HG02938 (cell line): ENCODE data around the gene PNMT.

Experiments used
- ATAC-seq: cut with Tn5 transposase; IDR thresholded peaks from one replicate; pipeline ENCODE4 v1.9.1; 2021; ENCODE audit warnings: mild to moderate bottlenecking, moderate library complexity; ENCODE audit not compliant: unreplicated experiment

The PNMT gene

GRCh38 chr17:39666601-39667261, 1.5 kb upstream of the PNMT start:
- ATAC-seq, result no peak

- ATAC-seq, result no peak
Measured at GRCh38 chr17:39667262-39667944, 850 bp upstream of the PNMT start.

DNA sequence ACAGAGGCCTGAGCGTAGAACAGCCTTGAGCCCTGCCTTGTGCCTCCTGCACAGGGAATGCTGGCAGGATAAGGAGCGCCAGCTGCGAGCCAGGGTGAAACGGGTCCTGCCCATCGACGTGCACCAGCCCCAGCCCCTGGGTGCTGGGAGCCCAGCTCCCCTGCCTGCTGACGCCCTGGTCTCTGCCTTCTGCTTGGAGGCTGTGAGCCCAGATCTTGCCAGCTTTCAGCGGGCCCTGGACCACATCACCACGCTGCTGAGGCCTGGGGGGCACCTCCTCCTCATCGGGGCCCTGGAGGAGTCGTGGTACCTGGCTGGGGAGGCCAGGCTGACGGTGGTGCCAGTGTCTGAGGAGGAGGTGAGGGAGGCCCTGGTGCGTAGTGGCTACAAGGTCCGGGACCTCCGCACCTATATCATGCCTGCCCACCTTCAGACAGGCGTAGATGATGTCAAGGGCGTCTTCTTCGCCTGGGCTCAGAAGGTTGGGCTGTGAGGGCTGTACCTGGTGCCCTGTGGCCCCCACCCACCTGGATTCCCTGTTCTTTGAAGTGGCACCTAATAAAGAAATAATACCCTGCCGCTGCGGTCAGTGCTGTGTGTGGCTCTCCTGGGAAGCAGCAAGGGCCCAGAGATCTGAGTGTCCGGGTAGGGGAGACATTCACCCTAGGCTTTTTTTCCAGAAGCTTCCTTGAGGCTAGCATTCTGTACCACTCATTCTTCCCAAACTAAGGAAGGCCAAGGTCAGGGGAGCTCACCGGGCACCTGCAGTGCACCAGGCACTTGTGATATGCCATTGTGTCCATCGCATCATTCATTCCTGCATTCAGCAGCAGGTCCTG, 1.9 kb downstream of the PNMT start:
- ATAC-seq, result no peak

DNA sequence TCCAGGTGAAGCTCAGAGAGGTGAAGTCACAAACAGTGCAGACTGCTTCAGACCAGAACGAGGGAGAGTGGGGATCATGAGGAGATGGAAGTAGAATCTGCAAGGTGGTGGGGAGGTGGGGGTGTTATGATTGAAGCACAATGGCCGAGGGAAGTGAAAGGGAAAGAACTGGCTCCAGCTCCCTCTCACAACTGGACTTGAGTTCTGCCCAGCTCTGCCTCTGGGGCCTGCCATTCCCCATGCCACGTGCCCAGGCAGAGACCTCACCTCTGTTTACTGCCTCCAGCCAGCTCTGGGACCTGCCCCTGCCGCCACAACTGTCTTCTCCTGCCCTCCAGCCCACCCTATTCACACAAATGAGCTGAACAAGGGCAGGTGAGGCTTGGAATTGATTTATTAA, 2.5 kb downstream of the PNMT start:
- no peak for ATAC-seq

DNA sequence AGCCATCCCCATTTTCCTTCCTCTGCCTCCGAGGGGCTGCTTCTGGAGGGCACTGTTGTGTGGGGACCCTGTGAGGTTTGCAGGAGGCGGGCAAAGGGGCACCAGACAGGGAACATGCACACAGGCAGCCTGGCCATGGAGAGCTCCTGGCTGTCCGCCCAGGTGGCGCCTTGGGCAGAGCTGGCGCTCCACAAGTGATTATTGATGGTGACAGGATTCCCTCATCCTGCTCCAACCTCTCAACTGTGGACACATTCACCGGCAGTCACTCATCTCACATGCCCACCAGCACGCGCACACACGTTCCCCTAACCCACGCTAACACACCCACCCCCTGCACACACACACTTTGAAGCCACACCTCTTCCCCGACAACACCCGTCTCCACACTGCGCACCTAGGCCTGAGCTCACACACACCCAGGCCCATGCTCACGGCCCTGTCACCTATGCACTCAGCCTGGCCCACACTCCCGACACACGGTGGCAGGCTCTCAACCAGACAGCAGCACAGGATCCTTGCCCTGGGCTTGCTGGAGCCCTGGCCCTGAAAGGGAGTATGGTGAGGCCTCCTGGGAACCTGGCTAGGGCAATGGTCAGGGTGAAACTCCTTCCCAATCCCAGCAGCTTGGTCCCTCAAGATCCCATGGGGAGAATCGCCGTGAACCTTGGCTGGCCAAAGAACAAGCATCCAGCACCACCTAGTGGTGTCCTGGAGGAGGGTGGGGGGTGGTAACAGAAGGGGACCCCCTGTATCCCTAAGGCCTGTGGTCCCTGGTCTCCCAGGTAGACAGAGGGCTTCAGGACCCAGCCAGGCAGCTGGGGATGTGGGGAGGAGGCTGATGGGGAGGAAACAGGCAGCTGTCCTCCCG, 3.6 kb downstream of the PNMT start:
- ATAC-seq, result no peak

- ATAC-seq, result no peak
Measured at GRCh38 chr17:39672522-39673334, 4.5 kb downstream of the PNMT start.

DNA sequence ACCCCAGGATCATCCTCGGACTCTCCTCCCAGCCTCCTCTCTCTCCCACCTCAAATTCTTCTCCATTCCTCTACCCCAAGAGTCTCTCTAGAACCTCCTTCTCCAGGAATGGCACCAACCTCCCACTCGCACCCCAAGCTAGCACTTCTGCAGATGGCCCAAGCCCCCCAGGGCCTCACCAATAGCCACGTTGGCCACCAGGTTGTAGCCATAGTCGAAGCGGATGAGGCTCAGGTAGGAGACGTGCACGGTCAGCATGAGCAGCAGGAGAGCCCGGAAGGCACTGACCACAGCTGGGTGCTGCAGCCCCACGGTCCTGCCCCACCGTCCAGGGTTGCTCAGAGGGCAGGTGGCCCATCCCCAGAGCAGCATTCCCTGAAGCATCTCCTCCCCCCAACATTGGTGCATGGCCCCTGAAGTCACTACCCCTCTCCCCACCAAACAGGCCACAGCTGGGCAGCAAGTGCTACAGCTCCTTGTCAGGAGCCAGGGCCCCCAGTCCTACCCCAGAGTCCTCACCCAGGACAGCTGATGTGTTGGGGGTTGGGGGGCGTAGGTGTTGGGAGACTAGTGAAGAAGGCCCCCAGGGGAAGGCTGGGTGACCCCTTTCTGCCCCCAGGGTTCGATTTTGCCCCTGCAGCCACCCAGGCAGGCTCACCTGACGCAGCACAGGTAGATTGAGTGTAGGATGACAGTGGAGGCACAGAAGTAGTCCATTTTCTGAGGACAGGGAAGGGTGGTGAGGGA, 5.3 kb downstream of the PNMT start:
- ATAC-seq, result no peak

GRCh38 chr17:39674179-39674578, 5.9 kb downstream of the PNMT start:
- no peak for ATAC-seq

GRCh38 chr17:39674702-39675389, 6.6 kb downstream of the PNMT start:
- ATAC-seq, result no peak

DNA sequence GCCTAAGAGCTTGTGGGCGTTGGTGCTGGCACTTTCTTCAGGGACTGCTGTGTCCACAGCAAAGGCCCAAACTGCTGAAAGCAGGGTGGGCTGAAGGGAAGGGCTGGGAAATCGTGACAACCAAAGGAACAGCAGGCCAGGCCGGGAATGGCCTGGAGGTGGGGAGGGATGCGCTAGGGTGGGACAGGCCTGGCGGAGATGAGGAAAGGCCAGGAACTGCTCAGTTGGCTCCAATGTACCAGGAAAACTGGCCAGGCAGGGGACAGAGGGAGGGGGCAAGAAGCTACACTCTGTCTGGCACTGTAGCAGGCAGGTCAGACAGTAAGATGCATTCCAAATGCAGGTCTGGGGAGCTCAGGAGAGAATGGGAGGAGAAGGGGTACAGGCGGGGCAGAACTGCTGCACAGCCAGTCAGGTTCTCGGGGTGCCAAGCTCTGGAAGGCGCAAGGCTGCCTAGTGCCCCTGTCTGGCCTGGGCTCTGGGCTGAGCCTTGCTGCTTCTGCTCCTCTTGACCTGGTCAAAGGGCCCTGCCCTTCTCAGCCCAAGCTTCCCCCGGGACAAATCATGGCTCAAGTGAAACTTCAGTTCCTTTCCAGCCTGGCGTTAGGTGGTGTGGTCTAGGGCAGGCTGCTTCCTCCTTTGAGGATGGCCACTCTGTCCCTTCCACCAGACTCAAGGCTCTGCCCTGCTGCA, 7.3 kb downstream of the PNMT start:
- no peak for ATAC-seq

DNA sequence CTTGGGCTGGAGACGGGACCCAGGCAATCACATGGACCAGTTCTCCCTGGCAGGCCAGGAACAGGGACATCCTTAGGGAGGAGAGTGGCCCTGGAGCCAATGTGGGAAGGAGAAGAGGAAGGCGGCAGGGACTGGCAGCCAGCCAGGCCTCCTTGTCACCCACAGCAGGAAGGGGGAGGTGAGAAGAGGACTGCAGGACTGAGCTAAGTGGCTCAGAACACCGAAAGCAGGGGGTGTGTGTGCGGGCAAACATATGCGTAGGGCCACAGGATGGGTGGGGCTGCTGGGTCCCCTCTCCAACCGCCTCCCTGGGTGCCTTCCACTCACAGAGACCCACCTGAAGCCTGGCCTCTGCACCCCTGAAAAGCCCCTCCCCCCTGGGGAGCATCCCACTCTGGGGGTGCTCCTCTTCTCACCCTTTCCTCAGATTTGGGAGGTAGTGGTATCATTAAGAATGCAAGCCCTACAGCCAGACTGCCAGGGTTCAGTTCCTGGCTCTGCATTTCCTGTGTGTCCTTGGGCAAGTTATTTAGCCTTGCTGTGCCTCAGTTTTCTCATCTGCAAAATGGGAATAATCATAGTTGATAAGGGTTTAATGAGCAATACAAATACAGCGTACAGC, 8.1 kb downstream of the PNMT start:
- no peak for ATAC-seq

DNA sequence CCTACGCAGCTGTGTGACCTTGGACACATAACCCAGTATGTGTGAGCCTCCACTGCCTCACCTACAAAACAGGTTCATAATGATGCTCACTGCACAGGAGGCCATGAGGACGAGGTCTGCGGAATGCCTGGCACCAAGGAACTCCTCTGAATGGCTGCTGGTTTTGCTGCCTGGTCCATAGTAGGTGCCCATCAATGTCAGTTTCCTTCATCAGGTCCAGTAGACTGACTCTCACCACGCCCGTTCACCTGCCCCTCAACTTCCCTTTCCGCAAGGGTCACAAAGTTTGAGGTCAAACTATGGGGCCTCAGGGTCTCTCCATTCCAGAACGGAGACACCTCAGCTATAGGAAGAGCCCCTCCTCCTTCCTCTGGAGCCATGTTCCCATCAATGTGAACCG, 8.8 kb downstream of the PNMT start:
- no peak for ATAC-seq

- no peak for ATAC-seq
Measured at GRCh38 chr17:39677542-39678339, 9.5 kb downstream of the PNMT start.

GRCh38 chr17:39678340-39679116, 10.3 kb downstream of the PNMT start:
- ATAC-seq, result no peak

DNA sequence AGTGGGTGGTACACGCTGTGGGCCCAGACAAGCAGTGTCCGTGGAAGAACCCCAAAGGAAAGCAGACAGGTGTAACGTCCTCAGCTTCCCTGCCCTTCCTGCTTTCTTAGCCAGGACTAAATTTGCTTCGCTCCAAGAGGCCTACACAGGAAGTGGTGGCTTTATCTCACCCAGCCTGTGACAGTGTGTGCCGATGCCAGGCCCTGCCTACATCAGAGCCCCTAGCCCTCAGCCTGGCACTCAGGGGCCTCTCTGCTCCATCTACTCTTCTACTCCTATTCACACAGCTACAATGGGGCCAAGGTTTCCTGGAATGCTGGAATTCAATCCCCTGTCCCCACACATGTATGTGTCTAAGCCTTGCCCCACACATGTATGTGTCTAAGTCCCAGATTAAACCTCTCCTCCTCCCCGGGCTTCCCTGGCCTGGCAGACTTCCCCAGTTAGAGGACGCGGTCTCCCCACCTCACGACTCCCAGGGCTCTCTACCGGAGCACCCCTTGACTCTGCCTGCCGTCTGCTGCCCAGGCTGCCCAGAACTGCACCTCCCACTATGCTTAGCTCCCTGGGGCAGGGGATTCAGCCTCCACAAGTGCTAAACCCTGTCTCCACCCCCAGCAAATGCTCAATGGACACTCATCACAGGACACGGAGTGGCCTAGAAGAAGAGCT, 11.4 kb downstream of the PNMT start:
- no peak for ATAC-seq
